CD14-positive monocyte (primary cell): ENCODE data around the gene STXBP6. TPM values are rescaled to one million over a fixed set of nuclear protein-coding genes. Genes with fewer than 3 reads are reported as not detected.

Experiments
- DNase-seq, 3 donors: peaks; one replicate each; pipeline ENCODE4 v3.0.0-alpha.2; 2011 to 2022
- H2AFZ ChIP-seq: 2 replicates; pipeline ENCODE4 v1.6.0; 2012; ENCODE audit warnings: mild to moderate bottlenecking, low read depth, low read length, inconsistent platforms; ENCODE audit not compliant: insufficient read depth, poor library complexity, severe bottlenecking
- H3K27ac ChIP-seq, 2 donors: 1 replicate in 1 of 2; 2 replicates in 1 of 2; pipeline ENCODE4 v1.5.1; 2012 to 2013; ENCODE audit warnings: low read length in 2 of 2, control low read depth in 1 of 2, inconsistent platforms in 1 of 2, low read depth in 1 of 2, mild to moderate bottlenecking in 1 of 2
- H3K27me3 ChIP-seq, 2 donors: one replicate each; pipeline versions ENCODE4 v1.6.0 to v1.6.1; 2011 to 2013; ENCODE audit warnings: low read length in 2 of 2; ENCODE audit not compliant: control insufficient read depth in 2 of 2, insufficient read depth in 2 of 2
- H3K36me3 ChIP-seq, 2 donors: replicated peaks in 1 of 2; 1 replicate in 1 of 2; 2 replicates in 1 of 2; pipeline versions ENCODE4 v1.5.1 to v1.6.1; 2012 to 2013; ENCODE audit warnings: low read length in 2 of 2, control low read depth in 1 of 2, inconsistent platforms in 1 of 2, mild to moderate bottlenecking in 1 of 2; ENCODE audit not compliant: insufficient read depth in 2 of 2, control insufficient read depth in 1 of 2
- H3K4me1 ChIP-seq, 2 donors: 1 replicate in 1 of 2; 2 replicates in 1 of 2; pipeline versions ENCODE4 v1.5.1 to v1.6.1; 2012 to 2013; ENCODE audit warnings: low read length in 2 of 2, control low read depth in 1 of 2, inconsistent platforms in 1 of 2, mild to moderate bottlenecking in 1 of 2, moderate library complexity in 1 of 2; ENCODE audit not compliant: insufficient read depth in 2 of 2, control insufficient read depth in 1 of 2
- H3K4me2 ChIP-seq: replicated peaks from 2 replicates; pipeline ENCODE3; 2012; ENCODE audit warnings: low read length, moderate library complexity, mild to moderate bottlenecking; ENCODE audit not compliant: poor library complexity, severe bottlenecking; ENCODE audit errors: extremely low read depth
- H3K4me3 ChIP-seq, 3 experiments: fragments of 200-600 bp in 1 of 3; sonication (generic) in 1 of 3; replicated peaks in 1 of 3; 1 replicate in 2 of 3; 2 replicates in 1 of 3; pipeline ENCODE4 v1.5.1; 2011 to 2013; ENCODE audit warnings: low read length in 3 of 3, mild to moderate bottlenecking in 3 of 3, control low read depth in 2 of 3, low read depth in 2 of 3, inconsistent platforms in 1 of 3, moderate library complexity in 1 of 3
- H3K79me2 ChIP-seq: 2 replicates; pipeline ENCODE4 v1.6.0; 2012; ENCODE audit warnings: mild to moderate bottlenecking, control low read depth, inconsistent platforms, low read length, moderate library complexity; ENCODE audit not compliant: insufficient read depth
- H3K9ac ChIP-seq: 2 replicates; pipeline ENCODE4 v1.6.0; 2017; ENCODE audit warnings: low read length, mild to moderate bottlenecking; ENCODE audit not compliant: insufficient read depth, poor library complexity, severe bottlenecking
- H3K9me3 ChIP-seq, 2 donors: replicated peaks in 1 of 2; 1 replicate in 1 of 2; 2 replicates in 1 of 2; pipeline versions ENCODE4 v1.5.1 to v1.6.1; 2012 to 2013; ENCODE audit warnings: low read length in 2 of 2, control low read depth in 1 of 2; ENCODE audit not compliant: control insufficient read depth in 1 of 2, insufficient read depth in 1 of 2
- H4K20me1 ChIP-seq: 2 replicates; pipeline ENCODE4 v1.6.0; 2012; ENCODE audit warnings: mild to moderate bottlenecking, low read length, control low read depth, moderate library complexity; ENCODE audit not compliant: insufficient read depth
- H3K27ac Mint-ChIP-seq, 7 donors: one replicate each; pipeline ENCODE4 v1.8.0; 2020; ENCODE audit warnings: mild to moderate bottlenecking in 7 of 7, mixed read lengths in 7 of 7, moderate library complexity in 6 of 7, inconsistent platforms in 2 of 7
- H3K27me3 Mint-ChIP-seq, 3 donors: one replicate each; pipeline ENCODE4 v1.8.0; 2021 to 2022; ENCODE audit warnings: low read depth in 3 of 3, mild to moderate bottlenecking in 3 of 3, mixed read lengths in 3 of 3, moderate library complexity in 3 of 3, inconsistent platforms in 1 of 3
- H3K36me3 Mint-ChIP-seq, 2 donors: one replicate each; pipeline ENCODE4 v1.8.0; 2020; ENCODE audit warnings: mixed read lengths in 2 of 2, inconsistent platforms in 1 of 2, mild to moderate bottlenecking in 1 of 2
- H3K4me1 Mint-ChIP-seq: one replicate; pipeline ENCODE4 v1.8.0; 2020; ENCODE audit warnings: mild to moderate bottlenecking, mixed read lengths
- H3K4me3 Mint-ChIP-seq, 2 donors: one replicate each; pipeline ENCODE4 v1.8.0; 2020; ENCODE audit warnings: mild to moderate bottlenecking in 2 of 2, mixed read lengths in 2 of 2, moderate library complexity in 1 of 2
- H3K9me3 Mint-ChIP-seq, 7 donors: one replicate each; pipeline ENCODE4 v1.8.0; 2020 to 2022; ENCODE audit warnings: mixed read lengths in 7 of 7, mild to moderate bottlenecking in 6 of 7, moderate library complexity in 6 of 7, inconsistent platforms in 2 of 7
- CTCF ChIP-seq: fragments of 200-600 bp; IDR thresholded peaks from one replicate; pipeline ENCODE4 v1.8.0; 2022; ENCODE audit warnings: antibody characterized with exemption, mild to moderate bottlenecking
- whole genome bisulfite sequencing: methylation state at CpG from one replicate; pipeline ENCODE4 v1.1.5; 2013; ENCODE audit warnings: missing lambda C conversion rate; ENCODE audit not compliant: insufficient coverage; 5-methylcytosine and 5-hydroxymethylcytosine counted together
- intact Hi-C, 2 donors: fragments of 100-400 bp; cut with micrococcal nuclease; formaldehyde crosslinking; loops; one replicate each; pipeline versions ENCODE4 v1.15.0 to v1.15.1; 2023
- polyA plus RNA-seq, 3 donors: library from polyadenylated mRNA; depleted of rRNA in 1 of 3; unstranded in 2 of 3; stranded (reverse) in 1 of 3; fragments of 300-500 nt in 2 of 3; fragments of >200 nt in 1 of 3; fragmentation: Illumina TruSeq in 2 of 3; gene quantifications; 1 replicate in 2 of 3; 2 replicates in 1 of 3; pipeline ENCODE4 v1.2.3, GENCODE V29; 2012 to 2021

STXBP6 gene
- polyA plus RNA-seq, 3 donors = 0.05 to 0.25 (median 0.08) TPM

- Mint-ChIP-seq H3K27ac (no peak overlapping the region), H3K36me3 (peaks cover 0 to 2% of the 10 kb centered on the region in 2 donors), H3K4me1 (peaks cover 32% of the 10 kb centered on the region), H3K4me3 (no peak overlapping the region), H3K27me3 (peaks cover 3 to 7% (median 4%) of the 10 kb centered on the region in 3 donors), H3K9me3 (no peaks in the 10 kb centered on the region)
- Histone ChIP-seq H3K9me3 (no peaks in the 10 kb centered on the region), H3K79me2 (no peaks in the 10 kb centered on the region), H3K27me3 (no peaks in the 10 kb centered on the region), H4K20me1 (no peaks in the 10 kb centered on the region), H3K27ac (no peak overlapping the region), H3K9ac (no peak overlapping the region), H3K4me1 (peaks cover 29 to 30% of the 10 kb centered on the region in 2 donors), H3K36me3 (no peaks in the 10 kb centered on the region), H2AFZ (no peak overlapping the region), H3K4me3 (no peak overlapping the region), H3K4me2 (no peak overlapping the region)
- intact Hi-C loops = no loop called here
- WGBS = no CpG with 5 or more reads among the region's 2 CpGs
- no peak for DNase-seq
- TF ChIP-seq CTCF = no peak
Measured at GRCh38 chr14:25090256-25090655, 40.3 kb upstream of the STXBP6 start.

GRCh38 chr14:25089496-25089895 lies 39.5 kb upstream of the STXBP6 start:
- H3K27me3 ChIP-seq = no peaks in the 10 kb centered on the region
- H3K27ac ChIP-seq = no peak overlapping the region
- peaks cover 30% of the 10 kb centered on the region for H3K4me1 Mint-ChIP-seq
- no peak overlapping the region for H3K4me3 Mint-ChIP-seq
- H4K20me1 ChIP-seq = no peaks in the 10 kb centered on the region
- TF ChIP-seq CTCF = no peak
- H3K36me3 ChIP-seq = no peaks in the 10 kb centered on the region
- H2AFZ ChIP-seq = no peak overlapping the region
- no peak overlapping the region for H3K4me2 ChIP-seq
- no peak overlapping the region for H3K9ac ChIP-seq
- peaks cover 3 to 7% (median 4%) of the 10 kb centered on the region in 3 donors for H3K27me3 Mint-ChIP-seq
- H3K36me3 Mint-ChIP-seq = peaks cover 0 to 2% of the 10 kb centered on the region in 2 donors
- no peak overlapping the region for H3K27ac Mint-ChIP-seq
- no peaks in the 10 kb centered on the region for H3K79me2 ChIP-seq
- H3K9me3 ChIP-seq = no peaks in the 10 kb centered on the region
- H3K4me3 ChIP-seq = no peak overlapping the region
- no CpG with 5 or more reads among the region's 1 CpG for WGBS
- intact Hi-C loops = no loop called here
- H3K9me3 Mint-ChIP-seq = no peaks in the 10 kb centered on the region
- DNase-seq = no peak
- peaks cover 29 to 30% of the 10 kb centered on the region in 2 donors for H3K4me1 ChIP-seq
